Naive B cell (primary cell): ENCODE results near the gene RBMS3. TPM values are rescaled to one million over a fixed set of nuclear protein-coding genes. Genes with fewer than 3 reads are reported as not detected.
"Not testable (repeated sequence)": the region's sequence is repeated elsewhere in the genome, so short reads cannot be mapped to it uniquely, and the experiment has no call there.

ENCODE experiments used
- ATAC-seq, 2 donors: fragments of 150-1000 bp; cut with Tn5 transposase; 2 replicates each; pipeline ENCODE4 v1.10.0; 2021; ENCODE audit warnings: low read depth in 2 of 2, mild to moderate bottlenecking in 2 of 2, moderate library complexity in 2 of 2
- DNase-seq: peaks from one replicate; pipeline ENCODE4 v3.0.0; 2022
- H3K27ac Mint-ChIP-seq, 6 donors: one replicate each; pipeline ENCODE4 v1.8.0; 2020 to 2022; ENCODE audit warnings: mild to moderate bottlenecking in 6 of 6, mixed read lengths in 6 of 6, moderate library complexity in 5 of 6, inconsistent platforms in 2 of 6
- H3K27me3 Mint-ChIP-seq, 3 donors: one replicate each; pipeline ENCODE4 v1.8.0; 2021 to 2022; ENCODE audit warnings: mixed read lengths in 3 of 3, mild to moderate bottlenecking in 1 of 3
- H3K36me3 Mint-ChIP-seq, 2 donors: one replicate each; pipeline ENCODE4 v1.8.0; 2020 to 2022; ENCODE audit warnings: mixed read lengths in 2 of 2, inconsistent platforms in 1 of 2, mild to moderate bottlenecking in 1 of 2
- H3K4me1 Mint-ChIP-seq, 3 donors: one replicate each; pipeline ENCODE4 v1.8.0; 2020 to 2022; ENCODE audit warnings: mixed read lengths in 3 of 3, inconsistent platforms in 1 of 3, mild to moderate bottlenecking in 1 of 3, moderate library complexity in 1 of 3
- H3K4me3 Mint-ChIP-seq, 8 donors: one replicate each; pipeline ENCODE4 v1.8.0; 2020 to 2022; ENCODE audit warnings: mild to moderate bottlenecking in 8 of 8, mixed read lengths in 8 of 8, moderate library complexity in 8 of 8, inconsistent platforms in 2 of 8
- H3K9me3 Mint-ChIP-seq, 7 donors: one replicate each; pipeline ENCODE4 v1.8.0; 2020 to 2022; ENCODE audit warnings: mixed read lengths in 7 of 7, mild to moderate bottlenecking in 5 of 7, inconsistent platforms in 2 of 7, moderate library complexity in 1 of 7
- polyA plus RNA-seq, 6 donors: library from polyadenylated mRNA; unstranded; fragments of 300-500 nt; fragmentation: Illumina TruSeq; gene quantifications; one replicate each; pipeline ENCODE4 v1.2.3, GENCODE V29; 2021; ENCODE audit warnings: low read depth in 6 of 6

The RBMS3 gene
- polyA plus RNA-seq, 6 donors from 2014 or later: 0.12 to 1.3 (median 0.45) TPM; not detected in 3

DNA sequence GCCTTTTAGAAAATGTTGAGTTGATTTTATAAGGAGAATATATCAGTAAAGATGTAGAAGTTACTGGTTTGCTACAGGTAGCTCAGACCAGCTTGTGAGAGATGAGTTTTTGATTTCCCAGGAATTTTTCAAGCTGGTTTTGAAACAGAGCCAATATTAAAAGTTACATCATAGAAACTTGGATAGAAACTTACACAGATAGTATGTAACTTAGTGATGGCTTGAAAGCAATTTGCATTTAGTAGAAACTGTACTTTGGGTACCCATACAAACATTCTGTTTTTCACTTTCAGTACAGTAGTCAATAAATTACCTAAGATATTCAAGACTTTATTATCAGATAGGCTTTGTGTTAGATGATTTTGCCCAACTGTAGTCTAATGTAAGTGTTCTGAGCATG, 93.4 kb downstream of the RBMS3 start:
- Mint-ChIP-seq H3K27me3 (no peaks in the 10 kb centered on the region), H3K36me3 (no peaks in the 10 kb centered on the region), H3K27ac (no peak overlapping the region), H3K9me3 (peaks cover 0 to 3% (median 0%) of the 10 kb centered on the region in 7 donors), H3K4me3 (no peak overlapping the region), H3K4me1 (peaks cover 0 to under 1% (median 0%) of the 10 kb centered on the region in 3 donors)
- ATAC-seq: no peak
- no peak for DNase-seq

DNA sequence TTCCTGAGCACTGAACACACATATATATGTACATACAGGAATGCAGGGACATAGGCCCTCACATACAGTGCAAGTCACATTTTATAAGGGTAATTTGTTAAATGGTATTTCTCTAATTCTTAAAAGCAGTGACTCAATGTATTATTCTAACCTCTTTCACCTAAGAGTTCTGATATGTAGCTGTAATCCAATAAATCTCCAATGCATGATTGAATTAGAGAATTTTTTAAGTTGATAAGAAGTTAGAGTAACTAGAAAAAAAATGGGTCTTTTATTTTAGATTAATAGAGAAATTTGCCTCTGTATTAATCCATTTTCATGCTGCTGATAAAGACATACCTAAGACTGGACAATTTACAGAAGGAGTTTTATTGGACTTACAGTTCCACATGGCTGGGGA, 98.2 kb downstream of the RBMS3 start:
- peak overlapping the region in 1 of 6 donors; percentile 16 for H3K27ac Mint-ChIP-seq
- no peaks in the 10 kb centered on the region for H3K36me3 Mint-ChIP-seq
- DNase-seq (no peak), ATAC-seq (no peak)
- no peaks in the 10 kb centered on the region for H3K27me3 Mint-ChIP-seq
- peaks cover 0 to 5% (median 0%) of the 10 kb centered on the region in 7 donors for H3K9me3 Mint-ChIP-seq
- H3K4me3 Mint-ChIP-seq: no peak overlapping the region
- H3K4me1 Mint-ChIP-seq: peaks cover 7 to 13% (median 10%) of the 10 kb centered on the region in 3 donors

DNA sequence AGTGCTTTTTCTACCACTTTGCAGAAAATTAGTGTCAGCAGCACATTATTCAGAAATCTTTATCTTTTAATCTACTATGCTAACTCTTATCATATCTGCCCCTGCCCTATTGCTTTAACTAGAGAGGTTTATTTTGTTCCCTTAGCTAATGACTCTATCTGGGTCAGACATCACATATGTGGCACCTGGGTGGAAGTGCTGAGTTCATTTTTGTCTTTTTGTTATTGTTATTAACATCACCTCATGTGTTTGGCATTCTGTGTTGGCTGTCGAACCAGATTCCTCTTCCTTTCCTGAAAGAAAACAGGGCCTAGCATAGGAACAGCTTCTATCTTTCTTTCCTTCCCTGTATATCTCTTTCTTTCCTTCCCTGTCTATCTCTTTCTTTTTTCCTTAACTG, 100.7 kb downstream of the RBMS3 start:
- ATAC-seq (no peak), DNase-seq (no peak)
- no peaks in the 10 kb centered on the region for H3K36me3 Mint-ChIP-seq
- H3K4me1 Mint-ChIP-seq: peaks cover 7 to 13% (median 10%) of the 10 kb centered on the region in 3 donors
- peaks cover 0 to 5% (median 0%) of the 10 kb centered on the region in 7 donors for H3K9me3 Mint-ChIP-seq
- no peak overlapping the region for H3K4me3 Mint-ChIP-seq
- no peaks in the 10 kb centered on the region for H3K27me3 Mint-ChIP-seq
- peak overlapping the region in 1 of 6 donors; percentile 50 for H3K27ac Mint-ChIP-seq

DNA sequence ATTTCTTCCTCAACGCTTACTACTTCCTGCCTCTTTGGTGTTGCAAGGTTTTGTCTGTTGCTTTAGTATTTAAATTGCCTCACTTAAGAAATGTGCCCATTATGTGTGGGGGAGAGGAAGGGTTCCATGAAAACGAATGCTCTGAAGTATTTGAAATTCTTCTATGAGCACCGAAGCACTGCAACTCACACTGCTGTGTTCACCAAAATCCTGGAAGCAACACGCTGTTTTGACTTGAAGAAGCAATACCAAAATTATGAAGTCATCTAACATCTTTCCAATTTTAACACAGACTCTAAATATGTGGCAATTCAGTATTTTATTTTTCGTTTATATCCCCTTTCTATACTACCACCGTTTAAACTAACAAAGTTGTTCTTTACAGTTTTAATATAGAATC, 101.5 kb downstream of the RBMS3 start:
- Mint-ChIP-seq H3K4me1 (peaks cover 7 to 13% (median 10%) of the 10 kb centered on the region in 3 donors), H3K27ac (no peak overlapping the region), H3K9me3 (peaks cover 0 to 8% (median 0%) of the 10 kb centered on the region in 7 donors), H3K36me3 (no peaks in the 10 kb centered on the region), H3K4me3 (no peak overlapping the region), H3K27me3 (no peaks in the 10 kb centered on the region)
- no peak for DNase-seq
- no peak for ATAC-seq

DNA sequence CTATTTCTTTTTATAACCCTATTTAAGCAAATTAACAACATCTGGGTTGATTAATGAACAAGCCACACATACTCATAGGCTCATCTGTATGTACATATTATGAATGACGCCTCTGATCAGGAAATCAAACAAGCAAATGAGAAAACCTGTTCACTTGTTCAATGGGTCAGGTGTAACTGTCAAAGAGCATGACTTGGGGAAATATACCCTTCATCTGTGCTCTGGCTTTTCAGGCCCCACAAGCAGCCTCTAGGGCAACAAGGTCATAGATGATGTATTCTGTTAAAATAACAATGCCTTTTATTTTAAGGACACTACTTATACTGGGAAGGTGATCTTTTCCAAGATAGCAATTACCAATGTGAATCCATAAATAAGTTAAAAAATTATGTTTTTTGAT, 102.0 kb downstream of the RBMS3 start:
- Mint-ChIP-seq H3K27me3 (no peaks in the 10 kb centered on the region), H3K9me3 (peaks cover 0 to 8% (median 0%) of the 10 kb centered on the region in 7 donors), H3K4me3 (no peak overlapping the region), H3K27ac (no peak overlapping the region), H3K4me1 (peaks cover 7 to 13% (median 10%) of the 10 kb centered on the region in 3 donors), H3K36me3 (no peaks in the 10 kb centered on the region)
- DNase-seq: no peak
- no peak for ATAC-seq

DNA sequence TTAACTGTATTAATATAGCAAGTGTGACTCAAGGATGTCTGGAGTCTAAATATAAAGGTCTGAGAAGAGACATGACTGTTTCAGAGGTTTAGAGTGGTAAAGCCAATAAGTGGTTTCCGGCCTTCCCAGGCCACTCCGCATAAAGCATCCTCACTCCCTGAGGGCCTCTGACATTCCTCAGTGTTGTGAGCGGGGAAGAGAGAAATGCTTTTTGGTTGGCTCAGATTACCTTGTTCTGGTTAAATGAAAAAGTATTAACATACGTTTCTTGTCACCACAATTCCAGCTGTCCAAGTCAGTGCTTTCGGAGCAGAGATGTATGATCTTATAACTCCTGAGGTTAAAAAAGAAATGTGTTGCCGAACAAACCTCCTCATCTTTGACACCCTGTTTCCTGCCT, 103.8 kb downstream of the RBMS3 start:
- no peaks in the 10 kb centered on the region for H3K27me3 Mint-ChIP-seq

DNA sequence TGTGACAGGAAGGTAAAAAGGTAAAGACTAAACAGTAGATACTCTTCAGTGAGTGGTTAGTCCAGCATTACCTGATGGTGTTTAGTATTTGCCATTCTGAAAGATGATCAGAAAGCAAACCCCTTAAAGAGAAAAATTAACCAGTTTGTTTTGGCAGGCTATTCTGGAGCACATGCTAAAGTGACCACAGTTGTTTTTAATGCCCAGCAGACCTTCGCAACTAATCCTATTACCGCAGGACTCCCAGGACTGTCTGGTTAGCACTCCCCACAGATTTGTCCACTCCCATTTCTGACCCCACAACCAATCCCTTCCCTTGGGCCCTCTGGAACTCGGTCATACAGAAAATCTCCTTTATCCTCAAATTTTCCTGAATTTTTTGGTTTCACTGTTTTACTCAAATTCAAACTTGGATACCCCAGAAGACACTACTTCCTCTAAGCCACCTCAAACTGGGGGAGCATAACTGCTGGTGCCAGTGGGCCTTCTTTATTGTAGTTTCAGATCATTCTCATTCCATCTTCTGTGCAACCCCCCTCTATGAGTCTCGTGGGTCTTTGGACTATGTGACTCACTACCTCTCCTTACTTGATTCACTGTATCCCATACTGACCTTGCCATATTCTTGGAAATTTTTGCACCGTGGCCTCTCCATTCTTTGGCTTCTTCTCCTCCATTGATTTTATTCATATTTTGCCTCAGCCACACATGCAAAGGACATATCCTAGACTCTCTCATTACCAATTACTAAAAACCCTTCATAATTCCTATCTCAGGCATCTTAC, 104.4 kb downstream of the RBMS3 start:
- DNase-seq (no peak), ATAC-seq (no peak)
- no peak overlapping the region for H3K4me3 Mint-ChIP-seq
- no peaks in the 10 kb centered on the region for H3K36me3 Mint-ChIP-seq
- peak overlapping the region in 1 of 6 donors; percentile 34 for H3K27ac Mint-ChIP-seq
- H3K4me1 Mint-ChIP-seq: peaks cover 0 to 4% (median 4%) of the 10 kb centered on the region in 3 donors
- no peaks in the 10 kb centered on the region for H3K27me3 Mint-ChIP-seq
- peaks cover 0 to 8% (median 0%) of the 10 kb centered on the region in 7 donors for H3K9me3 Mint-ChIP-seq

More for the DNA sequence above, 103.8 kb downstream of the RBMS3 start:
- Mint-ChIP-seq H3K9me3 (peaks cover 0 to 8% (median 0%) of the 10 kb centered on the region in 7 donors), H3K4me1 (peaks cover 2 to 10% (median 8%) of the 10 kb centered on the region in 3 donors), H3K4me3 (no peak overlapping the region), H3K27ac (no peak overlapping the region), H3K36me3 (no peaks in the 10 kb centered on the region)
- no peak for DNase-seq
- no peak for ATAC-seq

DNA sequence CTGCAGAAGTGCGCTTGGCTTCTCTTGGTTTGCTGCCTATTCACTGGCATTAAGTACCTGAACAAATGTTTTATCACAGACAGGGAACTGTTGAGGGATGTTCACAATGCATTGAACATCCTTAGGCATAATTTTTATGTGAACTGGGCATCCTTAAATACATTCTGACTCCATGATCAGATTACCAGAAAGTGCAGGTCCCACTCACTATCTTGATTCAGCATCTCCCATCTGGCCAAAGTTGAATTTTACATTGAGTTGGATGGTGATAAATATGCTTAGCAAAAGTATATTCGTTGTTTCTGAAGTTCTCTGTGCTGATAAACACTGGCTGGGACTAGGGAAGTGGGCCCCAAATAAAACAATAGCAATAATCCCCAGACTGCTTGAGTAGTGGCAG, 108.5 kb downstream of the RBMS3 start:
- Mint-ChIP-seq H3K9me3 (peaks cover 0 to 10% (median 0%) of the 10 kb centered on the region in 7 donors), H3K4me3 (no peak overlapping the region), H3K27ac (peak overlapping the region in 1 of 6 donors; percentile 41), H3K36me3 (peaks cover 0 to 8% of the 10 kb centered on the region in 2 donors), H3K4me1 (no peaks in the 10 kb centered on the region), H3K27me3 (no peaks in the 10 kb centered on the region)
- ATAC-seq (no peak), DNase-seq (no peak)

DNA sequence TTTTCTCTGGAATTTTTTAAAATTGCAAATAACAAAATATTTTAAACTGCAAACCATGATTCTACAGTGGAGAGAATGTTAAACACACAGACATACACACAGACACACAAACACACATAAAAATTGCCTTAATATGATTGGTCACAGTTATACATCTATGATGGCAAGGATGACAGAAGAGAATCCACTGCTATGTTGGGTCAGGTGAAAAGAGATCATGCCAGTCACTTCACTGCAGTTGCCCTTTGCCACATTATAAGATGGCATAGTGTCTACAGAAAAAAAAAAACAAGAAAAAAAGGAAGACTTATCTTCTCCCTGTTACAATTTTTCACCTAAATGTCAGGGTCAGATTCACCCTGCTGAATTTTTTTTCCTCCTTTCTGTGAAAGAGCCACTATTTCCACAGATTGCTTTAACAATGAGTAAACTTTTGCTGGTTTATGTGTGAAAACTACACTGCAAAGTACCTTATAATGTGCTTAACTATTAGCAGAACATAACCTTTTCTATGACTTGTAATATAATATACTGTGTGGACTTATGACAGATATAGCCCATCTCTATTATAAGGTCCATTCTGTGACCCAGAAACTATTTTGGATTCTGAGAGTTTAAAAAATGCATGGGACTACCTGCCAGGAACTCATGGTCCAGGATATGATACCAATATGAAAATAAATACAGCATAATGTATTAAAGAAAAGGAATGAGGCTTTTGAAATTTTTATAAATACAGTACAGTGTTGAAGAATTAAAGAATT, 111.9 kb downstream of the RBMS3 start:
- Mint-ChIP-seq H3K4me1 (peaks cover 0 to 6% (median 4%) of the 10 kb centered on the region in 3 donors), H3K36me3 (peaks cover 0 to 8% of the 10 kb centered on the region in 2 donors), H3K27ac (no peak overlapping the region), H3K4me3 (no peak overlapping the region), H3K27me3 (no peaks in the 10 kb centered on the region), H3K9me3 (peaks cover 0 to 17% (median 6%) of the 10 kb centered on the region in 7 donors)
- no peak for ATAC-seq
- no peak for DNase-seq

DNA sequence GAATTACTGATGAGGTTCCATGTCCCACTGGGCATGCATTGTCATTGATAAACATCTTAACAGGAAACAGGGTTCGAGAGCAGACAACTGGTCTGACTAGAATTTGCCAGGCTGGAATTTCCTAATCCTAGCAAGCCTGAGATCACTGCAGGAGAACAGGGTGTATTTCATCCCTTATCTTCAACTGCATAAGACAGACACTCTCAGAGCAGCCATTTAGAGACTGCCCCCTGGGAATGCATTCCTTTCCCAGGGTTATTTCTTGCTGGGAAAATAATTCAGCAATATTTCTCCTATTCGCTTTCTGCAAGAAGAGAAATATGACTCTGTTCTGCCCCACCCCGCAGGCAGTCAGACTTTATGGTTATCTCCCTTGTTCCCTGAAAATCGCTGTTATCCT, 113.1 kb downstream of the RBMS3 start:
- H3K27ac Mint-ChIP-seq, H3K36me3 Mint-ChIP-seq, H3K4me3 Mint-ChIP-seq, H3K4me1 Mint-ChIP-seq, DNase-seq, H3K27me3 Mint-ChIP-seq, ATAC-seq: not testable (repeated sequence)
- H3K9me3 Mint-ChIP-seq: peaks cover 0 to 17% (median 6%) of the 10 kb centered on the region in 7 donors

DNA sequence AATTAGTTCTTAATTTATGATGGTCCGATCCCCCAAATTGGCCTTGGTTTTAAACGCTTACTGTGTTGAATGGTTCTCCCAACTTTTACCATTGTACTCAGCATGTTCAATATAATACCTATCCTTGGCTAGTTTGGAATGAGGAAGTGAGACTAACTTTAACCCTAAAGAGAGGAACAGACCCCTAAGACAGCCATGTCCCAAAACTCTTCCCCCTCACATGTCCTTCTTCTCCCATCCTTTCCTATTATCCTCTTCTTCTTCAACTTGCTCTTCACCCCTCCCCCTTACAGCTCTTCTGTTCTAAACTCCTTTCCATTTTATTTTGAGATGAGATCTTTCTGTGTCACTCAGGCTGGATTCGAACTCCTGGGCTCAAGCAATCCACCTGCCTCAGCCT, 116.5 kb downstream of the RBMS3 start:
- H3K9me3 Mint-ChIP-seq: peaks cover 0 to 17% (median 6%) of the 10 kb centered on the region in 7 donors

DNA sequence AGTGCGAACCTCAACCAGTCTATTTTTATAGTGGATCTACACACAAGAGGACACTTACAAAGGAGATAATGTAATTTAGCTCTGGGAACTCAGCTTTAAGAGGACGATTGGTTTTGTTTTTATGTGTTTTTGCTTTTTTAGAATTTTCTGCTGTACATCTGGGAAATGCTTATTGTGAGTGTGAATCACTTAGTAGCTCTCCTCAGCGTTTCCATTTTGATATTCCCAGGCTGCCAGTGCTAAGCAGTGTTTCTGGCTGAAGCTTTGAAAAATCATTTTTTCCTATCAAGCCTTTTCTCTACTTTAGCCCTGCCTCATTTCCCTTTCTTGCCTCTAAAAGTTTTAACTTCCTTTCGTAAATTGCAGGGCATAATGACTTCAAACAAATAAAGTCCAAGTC, 117.9 kb downstream of the RBMS3 start:
- ATAC-seq: no peak
- peaks cover 0 to 3% (median 0%) of the 10 kb centered on the region in 3 donors for H3K27me3 Mint-ChIP-seq
- H3K4me1 Mint-ChIP-seq: peaks cover 0 to 6% (median 4%) of the 10 kb centered on the region in 3 donors

More for the DNA sequence above, 116.5 kb downstream of the RBMS3 start:
- Mint-ChIP-seq H3K36me3 (peaks cover 0 to 8% of the 10 kb centered on the region in 2 donors), H3K4me1 (peaks cover 0 to 6% (median 4%) of the 10 kb centered on the region in 3 donors), H3K27me3 (peaks cover 0 to 3% (median 0%) of the 10 kb centered on the region in 3 donors), H3K27ac (no peak overlapping the region), H3K4me3 (no peak overlapping the region)
- DNase-seq (no peak), ATAC-seq (no peak)

DNA sequence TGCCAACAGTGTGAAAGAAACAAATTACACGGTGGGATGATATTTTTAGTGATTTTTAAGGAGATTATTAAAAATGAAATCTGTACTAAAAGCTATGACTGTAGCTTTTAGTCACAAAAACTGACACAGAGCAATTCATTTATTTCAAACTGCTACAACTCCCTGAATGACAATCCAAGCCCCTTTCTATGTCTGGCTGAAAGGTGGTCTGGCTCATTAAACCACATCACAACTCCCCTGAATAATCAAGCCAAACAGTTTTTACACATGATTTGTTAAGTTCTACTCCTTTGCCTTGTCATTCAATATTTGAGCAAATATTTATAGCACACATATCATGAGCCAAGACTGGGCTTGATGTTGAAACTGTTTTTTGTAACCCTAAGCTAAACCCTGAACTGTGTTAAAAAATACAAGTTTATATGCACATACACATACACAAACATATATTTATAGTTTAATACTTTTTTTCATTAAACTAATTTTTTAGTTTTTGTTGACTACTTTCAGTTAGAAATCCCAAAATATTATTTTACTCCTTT, 125.5 kb downstream of the RBMS3 start:
- no peaks in the 10 kb centered on the region for H3K36me3 Mint-ChIP-seq
- ATAC-seq (no peak), DNase-seq (no peak)
- H3K27me3 Mint-ChIP-seq: no peaks in the 10 kb centered on the region
- no peak overlapping the region for H3K4me3 Mint-ChIP-seq
- no peak overlapping the region for H3K27ac Mint-ChIP-seq
- H3K9me3 Mint-ChIP-seq: no peaks in the 10 kb centered on the region
- H3K4me1 Mint-ChIP-seq: peaks cover 0 to 6% (median 4%) of the 10 kb centered on the region in 3 donors

More for the DNA sequence above, 117.9 kb downstream of the RBMS3 start:
- no peak overlapping the region for H3K27ac Mint-ChIP-seq
- no peak for DNase-seq
- peaks cover 0 to 2% of the 10 kb centered on the region in 2 donors for H3K36me3 Mint-ChIP-seq
- H3K9me3 Mint-ChIP-seq: peaks cover 0 to 12% (median 5%) of the 10 kb centered on the region in 7 donors
- no peak overlapping the region for H3K4me3 Mint-ChIP-seq
